ENCODE data around the gene CELSR2.

CELSR2 gene

GRCh38 chr1:109251277-109252166, 2.2 kb downstream of the CELSR2 start:
- Mint-ChIP-seq H3K4me3 (no peak overlapping the region), H3K27ac (no peak overlapping the region), H3K9me3 (no peaks in the 10 kb centered on the region), H3K27me3 (peaks cover 44 to 66% of the 10 kb centered on the region in 2 donors), H3K4me1 (peaks cover 8 to 28% of the 10 kb centered on the region in 2 donors), H3K36me3 (no peaks in the 10 kb centered on the region)
- no peak for ATAC-seq (replicated peaks)
- DNase-seq: no peak

- H3K4me1 Mint-ChIP-seq: peaks cover 8 to 28% of the 10 kb centered on the region in 2 donors
- no peak overlapping the region for H3K4me3 Mint-ChIP-seq
- no peaks in the 10 kb centered on the region for H3K9me3 Mint-ChIP-seq
- no peak for DNase-seq
- peaks cover 40 to 58% of the 10 kb centered on the region in 2 donors for H3K27me3 Mint-ChIP-seq
- H3K36me3 Mint-ChIP-seq: no peaks in the 10 kb centered on the region
- H3K27ac Mint-ChIP-seq: no peak overlapping the region
- no peak for ATAC-seq (replicated peaks)
These were observed 3.0 kb downstream of the CELSR2 start for GRCh38 chr1:109252167-109252892.

GRCh38 chr1:109252893-109253802, 3.8 kb downstream of the CELSR2 start:
- Mint-ChIP-seq H3K27me3 (peaks cover 35 to 50% of the 10 kb centered on the region in 2 donors), H3K9me3 (no peaks in the 10 kb centered on the region), H3K27ac (no peak overlapping the region), H3K4me3 (no peak overlapping the region), H3K4me1 (peaks cover 8 to 28% of the 10 kb centered on the region in 2 donors), H3K36me3 (no peaks in the 10 kb centered on the region)
- ATAC-seq (replicated peaks) (peak in 1 of 2 donors; percentile 33), DNase-seq (no peak)

GRCh38 chr1:109253803-109254620, 4.7 kb downstream of the CELSR2 start:
- DNase-seq (no peak), ATAC-seq (replicated peaks) (no peak)
- H3K4me3 Mint-ChIP-seq: no peak overlapping the region
- H3K27me3 Mint-ChIP-seq: peaks cover 34 to 44% of the 10 kb centered on the region in 2 donors
- peaks cover 6 to 25% of the 10 kb centered on the region in 2 donors for H3K4me1 Mint-ChIP-seq
- no peaks in the 10 kb centered on the region for H3K36me3 Mint-ChIP-seq
- no peaks in the 10 kb centered on the region for H3K9me3 Mint-ChIP-seq
- no peak overlapping the region for H3K27ac Mint-ChIP-seq

GRCh38 chr1:109254621-109255096, 5.3 kb downstream of the CELSR2 start:
- Mint-ChIP-seq H3K27me3 (peaks cover 34 to 41% of the 10 kb centered on the region in 2 donors), H3K27ac (no peak overlapping the region), H3K4me3 (no peak overlapping the region), H3K4me1 (peaks cover 6 to 21% of the 10 kb centered on the region in 2 donors), H3K9me3 (no peaks in the 10 kb centered on the region), H3K36me3 (no peaks in the 10 kb centered on the region)
- ATAC-seq (replicated peaks) (no peak), DNase-seq (no peak)

GRCh38 chr1:109255097-109255651, 5.8 kb downstream of the CELSR2 start:
- H3K4me3 Mint-ChIP-seq: no peak overlapping the region

GRCh38 chr1:109255678-109256077, 6.3 kb downstream of the CELSR2 start:
- peaks cover 29 to 34% of the 10 kb centered on the region in 2 donors for H3K27me3 Mint-ChIP-seq
- H3K27ac Mint-ChIP-seq: no peak overlapping the region
- ATAC-seq (replicated peaks) (no peak), DNase-seq (no peak)
- H3K9me3 Mint-ChIP-seq: no peaks in the 10 kb centered on the region
- H3K4me1 Mint-ChIP-seq: peaks cover 6 to 14% of the 10 kb centered on the region in 2 donors
- H3K36me3 Mint-ChIP-seq: no peaks in the 10 kb centered on the region
- no peak overlapping the region for H3K4me3 Mint-ChIP-seq

More at GRCh38 chr1:109255097-109255651, 5.8 kb downstream of the CELSR2 start:
- H3K27me3 Mint-ChIP-seq: peaks cover 34 to 39% of the 10 kb centered on the region in 2 donors
- H3K9me3 Mint-ChIP-seq: no peaks in the 10 kb centered on the region
- no peak for ATAC-seq (replicated peaks)
- peaks cover 6 to 19% of the 10 kb centered on the region in 2 donors for H3K4me1 Mint-ChIP-seq
- H3K36me3 Mint-ChIP-seq: no peaks in the 10 kb centered on the region
- no peak overlapping the region for H3K27ac Mint-ChIP-seq
- no peak for DNase-seq

GRCh38 chr1:109256085-109256484, 6.7 kb downstream of the CELSR2 start:
- ATAC-seq (replicated peaks) (no peak), DNase-seq (no peak)
- H3K36me3 Mint-ChIP-seq: no peaks in the 10 kb centered on the region
- H3K4me1 Mint-ChIP-seq: peaks cover 6 to 10% of the 10 kb centered on the region in 2 donors
- H3K27me3 Mint-ChIP-seq: peaks cover 25 to 30% of the 10 kb centered on the region in 2 donors
- no peak overlapping the region for H3K27ac Mint-ChIP-seq
- H3K9me3 Mint-ChIP-seq: no peaks in the 10 kb centered on the region
- no peak overlapping the region for H3K4me3 Mint-ChIP-seq

- Mint-ChIP-seq H3K9me3 (no peaks in the 10 kb centered on the region), H3K27ac (no peak overlapping the region), H3K4me3 (no peak overlapping the region), H3K4me1 (peaks cover 6 to 9% of the 10 kb centered on the region in 2 donors), H3K36me3 (no peaks in the 10 kb centered on the region), H3K27me3 (peaks cover 14 to 20% of the 10 kb centered on the region in 2 donors)
- ATAC-seq (replicated peaks) (no peak), DNase-seq (no peak)
These were observed 7.8 kb downstream of the CELSR2 start for GRCh38 chr1:109256971-109257681.

- peaks cover 10 to 18% of the 10 kb centered on the region in 2 donors for H3K27me3 Mint-ChIP-seq
- H3K36me3 Mint-ChIP-seq: no peaks in the 10 kb centered on the region
- no peak overlapping the region for H3K4me3 Mint-ChIP-seq
- no peak for ATAC-seq (replicated peaks)
- H3K9me3 Mint-ChIP-seq: no peaks in the 10 kb centered on the region
- H3K4me1 Mint-ChIP-seq: peaks cover 6 to 9% of the 10 kb centered on the region in 2 donors
- no peak for DNase-seq
- no peak overlapping the region for H3K27ac Mint-ChIP-seq
These were observed 8.5 kb downstream of the CELSR2 start for GRCh38 chr1:109257682-109258421.

GRCh38 chr1:109258481-109259466, 9.4 kb downstream of the CELSR2 start:
- DNase-seq (no peak), ATAC-seq (replicated peaks) (no peak)
- peaks cover 18 to 19% of the 10 kb centered on the region in 2 donors for H3K27me3 Mint-ChIP-seq
- H3K9me3 Mint-ChIP-seq: no peaks in the 10 kb centered on the region
- H3K4me3 Mint-ChIP-seq: no peak overlapping the region
- peaks cover 5 to 8% of the 10 kb centered on the region in 2 donors for H3K4me1 Mint-ChIP-seq
- H3K36me3 Mint-ChIP-seq: no peaks in the 10 kb centered on the region
- H3K27ac Mint-ChIP-seq: no peak overlapping the region

Data from stimulated activated naive B cell treated with anti-CD40 and anti-IgM and Interleukin-4, amounts not matched to agents 10 μg/mL and 1 μg/mL and 100 μg/mL, for 72 hours (primary cell).